Lower lobe of right lung (tissue), 2 donors: ENCODE data around the gene DUS3L. TPM values are rescaled to one million over a fixed set of nuclear protein-coding genes. Genes with fewer than 3 reads are reported as not detected.
A peak's percentile ranks its signal among the peaks of the same experiment; 100 is the strongest.

Source experiments
- ATAC-seq, 2 donors: fragments of 200-7000 bp; cut with Tn5 transposase; one replicate each; pipeline ENCODE4 v1.9.1; 2020 to 2022; ENCODE audit warnings: mild to moderate bottlenecking in 2 of 2, moderate library complexity in 2 of 2
- DNase-seq: peaks from one replicate; pipeline ENCODE4 v3.0.0-alpha.2; 2020
- H3K27ac ChIP-seq: fragments of 200-600 bp; one replicate; pipeline ENCODE4 v1.8.0; 2022
- H3K27me3 ChIP-seq: fragments of 200-600 bp; one replicate; pipeline ENCODE4 v1.8.0; 2022; ENCODE audit warnings: low read depth
- H3K36me3 ChIP-seq: fragments of 200-600 bp; one replicate; pipeline ENCODE4 v1.8.0; 2022; ENCODE audit warnings: mild to moderate bottlenecking
- H3K4me1 ChIP-seq: fragments of 200-600 bp; one replicate; pipeline ENCODE4 v1.8.0; 2022
- H3K4me3 ChIP-seq: fragments of 200-600 bp; one replicate; pipeline ENCODE4 v1.8.0; 2022; ENCODE audit warnings: mild to moderate bottlenecking
- H3K9me3 ChIP-seq: fragments of 200-600 bp; one replicate; pipeline ENCODE4 v1.8.0; 2022
- CTCF ChIP-seq: fragments of 200-600 bp; IDR thresholded peaks from one replicate; pipeline ENCODE4 v1.8.0; 2022; ENCODE audit warnings: antibody characterized with exemption, mild to moderate bottlenecking
- intact Hi-C: fragments of 100-400 bp; cut with DNase I; formaldehyde crosslinking; loops from one replicate; pipeline ENCODE4 v1.11.0; 2022
- long read RNA-seq: library from polyadenylated mRNA; unstranded; transcript quantifications from one replicate; pipeline ENCODE4 v2.0.0, GENCODE V29; 2021
- total RNA-seq: library from RNA; stranded (reverse); fragmentation: NEBNext Ultra II Directional; extraction: Animal tissue kit (Norgen Biotek cat#: 25700); gene quantifications from one replicate; pipeline ENCODE4 v1.2.1, GENCODE V29; 2021
- donor health status: DM: no; HTN: yes; CAD: no; lungs with severe emphysema.

The DUS3L gene
- 24.3 TPM for total RNA-seq
- long read RNA-seq, transcript DUS3L-201 (13 exons, 2,113 nt) = major isoform, 12 of 49 reads
- long read RNA-seq, partial matches to known transcripts = 24 of 49 reads
- long read RNA-seq, other reads (novel, unspliced or antisense) = 13 of 49 reads

- Histone ChIP-seq H3K27me3 (no peaks in the 10 kb centered on the region), H3K9me3 (no peaks in the 10 kb centered on the region), H3K4me3 (peak within 1 kb of the TSS; percentile 91), H3K4me1 (peaks cover 9% of the 10 kb centered on the region), H3K36me3 (peaks cover 44% of the 10 kb centered on the region), H3K27ac (peak within 1 kb of the TSS; percentile 99)
- intact Hi-C loops = no loop called here
- TF ChIP-seq CTCF = no peak
- ATAC-seq (peak; percentile 98), DNase-seq (peak; percentile 99)
These were observed at the start of gene DUS3L for GRCh38 chr19:5790559-5791520. Gene DUS3L, minus strand, starts transcription at chr19:5791163. Its CDS starts 22 bp downstream, at chr19:5791141.

GRCh38 chr19:5839065-5840017 lies 48.4 kb upstream of the DUS3L start, which contains the start of gene FUT6:
Gene FUT6, minus strand, starts transcription at chr19:5839702. Its CDS starts 7,135 bp downstream, at chr19:5832567.
- H3K4me1 ChIP-seq = no peaks in the 10 kb centered on the region
- no peak within 1 kb of the TSS for H3K4me3 ChIP-seq
- intact Hi-C loops = no loop called here
- no peak for DNase-seq
- ATAC-seq = no peak
- TF ChIP-seq CTCF = no peak
- H3K27ac ChIP-seq = no peak within 1 kb of the TSS
- H3K36me3 ChIP-seq = no peaks in the 10 kb centered on the region
- peaks cover 13% of the 10 kb centered on the region for H3K27me3 ChIP-seq
- no peaks in the 10 kb centered on the region for H3K9me3 ChIP-seq

GRCh38 chr19:5838353-5839064 lies 47.5 kb upstream of the DUS3L start:
- Histone ChIP-seq H3K4me1 (no peaks in the 10 kb centered on the region), H3K9me3 (no peaks in the 10 kb centered on the region), H3K27ac (no peak overlapping the region), H3K36me3 (no peaks in the 10 kb centered on the region), H3K27me3 (peaks cover 13% of the 10 kb centered on the region), H3K4me3 (no peak overlapping the region)
- DNase-seq (no peak), ATAC-seq (peak in 1 of 2 donors; percentile 14)
- intact Hi-C loops = no loop called here
- no peak for TF ChIP-seq CTCF

- Histone ChIP-seq H3K27me3 (peaks cover 13% of the 10 kb centered on the region), H3K4me3 (no peak overlapping the region), H3K27ac (no peak overlapping the region), H3K4me1 (no peaks in the 10 kb centered on the region), H3K36me3 (no peaks in the 10 kb centered on the region), H3K9me3 (no peaks in the 10 kb centered on the region)
- ATAC-seq = no peak
- DNase-seq = no peak
- intact Hi-C loops = no loop called here
- TF ChIP-seq CTCF = no peak
These were observed 46.9 kb upstream of the DUS3L start for GRCh38 chr19:5837761-5838352.
